GM18508 (cell line): ENCODE results near the gene BARHL1.

Source experiments
- ATAC-seq: cut with Tn5 transposase; IDR thresholded peaks from one replicate; pipeline ENCODE4 v1.9.1; 2021; ENCODE audit warnings: moderate number of reproducible peaks; ENCODE audit not compliant: insufficient read depth, unreplicated experiment

The BARHL1 gene

DNA sequence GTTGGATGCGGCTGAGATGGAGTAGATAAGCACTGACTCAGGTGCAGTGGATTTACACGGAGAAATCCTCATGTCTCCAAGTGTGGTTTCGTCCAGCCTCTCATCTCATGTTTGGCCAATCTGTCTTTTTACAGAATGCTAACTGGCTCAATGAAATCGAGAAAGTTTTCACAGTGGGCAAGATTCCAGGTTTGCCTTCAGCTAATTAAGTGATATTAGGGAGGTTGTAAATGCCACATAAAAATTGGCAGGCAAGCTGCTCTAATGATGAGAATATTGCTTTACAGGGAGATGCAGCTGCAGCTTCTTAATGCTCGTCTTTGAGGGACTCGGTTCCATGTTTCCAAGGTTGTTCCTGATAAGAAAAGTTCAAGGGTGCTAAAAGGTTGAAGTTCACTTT lies 23.7 kb downstream of the BARHL1 start:
- no peak for ATAC-seq

DNA sequence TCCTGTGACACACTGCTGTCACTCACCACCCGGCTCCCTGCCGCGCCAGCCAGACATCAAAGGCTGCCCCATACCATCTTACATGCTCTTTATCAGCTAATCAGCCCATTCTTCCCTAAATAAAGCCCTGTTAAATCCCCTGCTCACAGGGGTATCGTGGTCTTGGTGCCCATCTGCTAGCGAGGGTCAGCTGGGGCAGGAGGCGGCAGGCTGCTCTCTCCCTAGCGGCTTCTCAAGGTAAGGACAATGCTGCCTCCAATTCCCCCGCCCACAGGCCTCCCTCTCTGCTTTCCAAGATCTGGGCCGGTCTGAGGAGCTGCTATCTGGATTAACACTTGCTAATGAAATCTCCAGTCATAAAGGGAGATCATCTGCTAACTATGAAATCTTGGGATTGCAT lies 26.8 kb downstream of the BARHL1 start:
- ATAC-seq, result no peak

DNA sequence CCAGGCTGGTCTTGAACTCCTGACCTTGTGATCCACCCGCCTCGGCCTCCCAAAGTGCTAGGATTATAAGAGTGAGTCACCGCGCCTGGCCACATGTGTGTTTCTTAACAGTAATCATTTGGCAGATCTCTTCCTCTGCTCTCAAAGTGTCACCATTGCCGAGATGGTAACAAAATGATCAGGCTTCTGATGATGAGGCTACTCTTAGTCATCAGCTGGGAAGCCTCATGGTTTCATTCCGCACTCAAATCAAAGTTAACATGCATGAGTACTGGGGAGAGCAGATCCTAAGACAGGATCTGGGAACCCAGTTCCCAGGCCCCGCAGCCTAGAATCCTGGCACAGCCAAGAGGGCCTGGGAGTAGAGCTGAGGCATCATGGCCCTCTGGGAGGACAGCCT lies 27.4 kb downstream of the BARHL1 start:
- no peak for ATAC-seq

DNA sequence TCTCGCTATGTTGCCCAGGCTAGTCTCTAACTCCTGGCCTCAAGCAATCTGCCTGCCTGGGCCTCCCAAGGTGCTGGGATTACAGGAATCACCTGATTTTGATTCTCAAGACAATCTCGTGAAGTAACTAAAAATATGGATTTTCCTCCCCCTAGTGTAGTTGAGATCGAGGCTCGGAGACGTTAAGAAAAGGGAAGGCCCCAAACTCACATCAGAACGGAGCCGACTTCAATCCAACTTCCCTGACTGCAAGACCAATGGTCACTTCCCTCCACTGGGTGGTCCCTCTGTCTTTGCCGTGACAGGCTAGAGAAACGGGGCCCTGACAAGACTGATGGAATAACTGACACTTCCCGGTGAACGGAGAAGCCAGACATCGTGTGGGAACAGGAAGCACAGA lies 28.3 kb downstream of the BARHL1 start:
- ATAC-seq, result no peak

DNA sequence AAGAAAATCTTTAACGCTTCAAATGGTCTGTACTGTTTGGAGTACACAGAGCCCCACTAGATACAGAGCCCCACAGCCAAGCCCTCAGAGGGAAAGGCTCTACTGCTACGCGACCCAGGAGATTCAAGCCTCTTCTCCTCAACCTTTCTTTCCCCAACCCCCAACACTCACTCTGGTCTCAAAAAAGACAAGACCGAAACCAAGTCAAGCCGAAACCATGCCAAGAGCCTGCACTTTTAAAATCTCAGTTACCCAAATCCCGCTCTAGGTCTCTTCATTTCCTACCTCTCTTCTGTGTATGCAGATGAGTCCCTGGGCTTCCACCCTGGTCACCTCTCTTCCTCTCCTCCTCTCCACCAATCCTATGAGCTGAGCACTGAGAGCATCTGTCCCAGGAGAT lies 31.9 kb downstream of the BARHL1 start:
- no peak for ATAC-seq

DNA sequence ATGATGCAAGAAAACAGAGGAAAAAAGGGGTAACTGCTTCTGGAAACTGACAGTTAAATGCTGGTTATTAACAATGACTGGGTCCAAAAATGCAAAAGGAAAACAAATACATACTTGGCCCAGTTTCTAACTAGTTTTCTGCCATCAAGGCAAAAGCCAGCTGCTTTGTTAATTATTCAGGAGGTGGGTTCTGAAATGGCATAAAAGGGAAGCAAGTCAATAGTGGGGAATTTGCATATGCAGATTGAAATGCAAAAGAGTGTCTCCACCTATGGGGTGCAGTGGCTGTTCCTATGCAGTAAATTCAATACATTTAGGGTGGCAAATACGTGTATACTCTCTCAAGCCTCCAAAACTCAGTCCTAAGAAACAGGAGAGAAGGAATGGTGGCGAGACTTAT lies 33.4 kb downstream of the BARHL1 start:
- ATAC-seq, result no peak

DNA sequence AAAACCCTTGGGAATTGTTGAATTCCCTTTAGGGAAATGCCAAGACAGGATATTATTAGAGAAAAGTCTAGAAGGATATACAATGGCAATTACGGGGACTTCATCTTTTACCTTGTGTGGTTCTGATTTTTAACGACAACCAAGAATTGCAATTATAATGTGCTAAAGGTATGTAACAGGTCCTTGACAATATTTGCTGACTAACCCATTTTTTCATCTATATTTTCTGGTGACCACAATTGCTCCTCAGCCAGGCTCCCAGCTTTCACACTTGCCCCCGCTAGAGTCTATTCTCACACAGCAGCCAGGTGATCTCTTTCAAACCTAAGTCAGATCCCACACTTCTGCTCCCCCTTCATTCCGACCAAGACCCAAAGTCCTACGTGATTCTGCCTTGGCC lies 34.3 kb downstream of the BARHL1 start:
- no peak for ATAC-seq

DNA sequence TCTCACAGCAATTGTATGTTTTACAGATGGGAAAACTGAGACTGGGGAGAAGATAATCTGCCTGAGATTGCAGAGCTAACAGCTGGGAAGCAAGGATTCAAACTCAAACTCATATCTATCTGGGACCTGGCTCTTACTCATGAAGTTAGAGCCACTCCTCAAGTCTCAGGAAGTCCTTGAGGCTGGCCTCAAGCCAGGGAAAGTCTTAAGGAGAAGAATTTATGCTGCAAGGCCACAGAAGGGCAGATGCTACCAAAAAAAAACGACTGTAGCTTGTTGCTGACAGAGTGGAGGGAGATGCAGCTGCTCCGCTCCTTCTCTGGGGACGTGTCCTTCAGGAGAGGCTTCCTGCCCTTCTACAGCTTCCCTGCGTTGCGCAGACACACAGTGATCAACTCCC lies 39.8 kb downstream of the BARHL1 start:
- no peak for ATAC-seq

DNA sequence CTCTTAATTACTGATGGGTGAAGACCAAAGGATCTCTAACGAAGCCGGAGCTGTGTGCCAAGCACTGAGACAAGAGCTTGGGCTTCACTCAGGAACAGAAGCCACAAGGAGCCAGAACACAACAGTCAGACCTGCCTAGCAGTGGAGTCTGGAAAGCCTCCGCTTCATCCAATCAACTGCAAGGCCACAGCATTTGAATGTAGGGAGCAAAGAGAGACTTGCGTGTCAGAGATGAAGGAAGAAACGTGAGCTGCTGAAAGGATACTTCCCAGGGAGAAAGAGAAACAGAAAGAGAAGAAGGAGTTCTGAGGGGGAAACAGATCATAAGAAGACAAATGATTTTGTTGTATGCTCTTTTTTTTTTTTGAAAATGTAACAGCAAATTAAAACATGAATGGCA lies 43.9 kb downstream of the BARHL1 start:
- ATAC-seq, result no peak

DNA sequence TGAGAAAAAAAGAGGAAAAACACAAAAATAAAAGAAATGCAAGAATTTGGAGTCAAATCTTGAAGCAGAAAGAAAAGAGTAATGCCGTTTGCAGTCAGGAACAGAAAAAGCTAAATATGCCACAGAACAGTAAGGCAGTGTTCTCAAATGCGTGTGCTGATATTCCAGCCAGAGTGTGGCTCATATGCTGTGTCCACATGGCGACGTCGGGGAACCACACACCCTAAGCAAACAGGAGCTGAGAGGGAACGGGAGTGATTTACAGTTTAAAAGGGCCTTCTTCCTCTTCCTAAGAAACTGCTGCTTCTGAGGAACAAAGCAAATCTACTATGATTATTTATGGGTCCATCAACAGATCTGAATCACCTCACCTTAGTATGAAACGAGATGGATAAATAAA lies 44.7 kb downstream of the BARHL1 start:
- ATAC-seq, result no peak

DNA sequence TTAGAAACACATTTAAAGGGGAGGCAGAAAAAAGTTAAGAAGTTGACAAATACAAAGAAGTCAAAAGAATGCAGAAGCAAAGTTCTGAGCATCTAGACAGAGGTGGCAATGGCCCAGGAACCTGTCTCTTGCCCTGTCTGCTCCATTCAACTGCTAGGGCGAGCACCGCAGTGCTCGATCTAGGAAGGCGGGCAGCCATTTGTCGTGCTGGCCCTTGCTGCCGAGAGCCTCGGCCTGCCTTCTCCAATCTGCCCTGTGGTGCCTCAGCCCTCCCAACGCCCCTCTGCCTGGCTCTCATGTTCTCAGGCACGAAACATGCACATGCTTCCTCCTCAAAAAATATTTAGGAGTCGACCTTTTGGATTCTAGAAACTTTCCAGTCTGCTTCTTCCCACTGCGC lies 45.2 kb downstream of the BARHL1 start:
- no peak for ATAC-seq

DNA sequence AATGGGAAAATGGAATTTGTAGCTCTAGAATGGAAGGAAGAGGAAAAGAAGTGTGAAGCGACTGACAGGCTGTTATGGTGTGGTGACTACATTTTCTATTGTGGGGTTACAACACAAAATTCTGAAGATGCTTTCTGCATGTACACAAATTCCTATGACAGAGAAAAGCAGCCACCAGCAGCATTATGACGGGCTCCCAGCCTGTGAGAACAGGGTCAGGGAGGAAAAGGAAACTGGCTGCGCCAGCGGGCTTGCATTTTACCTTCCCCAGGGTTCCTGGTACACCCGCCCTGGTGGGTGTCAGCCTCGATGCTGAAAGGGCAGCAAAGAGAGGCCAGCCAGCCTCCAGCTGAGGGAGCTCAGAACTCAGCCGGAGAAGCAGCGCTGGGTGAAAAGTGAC lies 46.3 kb downstream of the BARHL1 start:
- no peak for ATAC-seq

DNA sequence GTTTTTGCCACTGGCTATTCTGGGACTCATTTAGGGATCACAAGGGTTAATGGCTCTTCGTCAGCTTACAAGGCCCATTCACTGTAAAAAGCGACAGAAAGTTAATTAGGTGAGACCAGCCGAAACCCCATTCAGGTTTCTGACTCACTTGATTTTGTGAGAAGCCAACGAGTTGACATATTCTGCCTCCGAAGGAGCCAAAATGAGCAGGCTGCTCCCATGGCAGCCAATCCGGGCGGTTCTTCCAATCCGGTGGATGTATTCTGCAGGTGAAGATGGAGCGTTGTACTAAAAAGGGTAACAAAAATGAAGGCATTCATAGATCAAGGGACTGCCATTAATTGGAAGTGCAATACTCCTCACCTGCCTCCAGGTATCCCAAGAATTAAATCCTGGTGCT lies 47.7 kb downstream of the BARHL1 start:
- no peak for ATAC-seq

DNA sequence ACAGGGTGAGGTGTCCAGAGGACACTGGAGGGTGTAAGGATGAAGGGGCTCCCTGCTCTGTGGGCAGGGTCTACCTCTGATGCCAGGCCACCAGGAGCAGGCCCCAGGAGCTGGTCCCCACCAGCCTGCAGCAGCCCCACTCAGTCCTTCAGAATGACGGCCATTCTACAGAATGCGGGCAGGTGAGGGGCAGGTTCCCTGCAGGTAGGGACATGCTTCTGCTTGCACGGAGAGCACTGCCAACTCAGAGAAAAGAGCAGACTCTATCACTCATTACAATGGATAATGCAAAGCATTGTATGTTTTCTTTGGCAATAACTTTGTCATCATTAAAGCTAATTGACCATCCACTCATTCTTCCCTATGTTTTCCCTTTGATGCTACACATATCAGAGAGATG lies 48.4 kb downstream of the BARHL1 start:
- ATAC-seq, result no peak

DNA sequence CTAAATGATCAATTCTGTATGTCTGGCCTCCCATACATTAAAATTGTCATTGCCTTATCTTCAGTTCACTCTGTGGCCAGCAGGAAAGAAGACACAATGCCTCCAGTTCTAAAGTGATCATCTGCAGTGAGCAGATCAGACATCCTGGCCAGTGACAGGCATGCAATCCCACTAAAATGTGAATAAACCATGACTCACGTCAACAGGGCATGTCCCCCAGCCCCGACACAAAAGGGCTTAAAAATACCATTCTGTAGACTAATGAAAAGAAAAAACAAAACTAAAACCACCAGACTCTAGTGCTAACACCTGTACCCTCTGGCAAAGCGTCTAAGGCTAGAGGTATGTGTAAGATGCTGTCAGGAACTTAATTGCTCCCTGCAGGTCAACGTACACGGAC lies 48.9 kb downstream of the BARHL1 start:
- ATAC-seq, result no peak

DNA sequence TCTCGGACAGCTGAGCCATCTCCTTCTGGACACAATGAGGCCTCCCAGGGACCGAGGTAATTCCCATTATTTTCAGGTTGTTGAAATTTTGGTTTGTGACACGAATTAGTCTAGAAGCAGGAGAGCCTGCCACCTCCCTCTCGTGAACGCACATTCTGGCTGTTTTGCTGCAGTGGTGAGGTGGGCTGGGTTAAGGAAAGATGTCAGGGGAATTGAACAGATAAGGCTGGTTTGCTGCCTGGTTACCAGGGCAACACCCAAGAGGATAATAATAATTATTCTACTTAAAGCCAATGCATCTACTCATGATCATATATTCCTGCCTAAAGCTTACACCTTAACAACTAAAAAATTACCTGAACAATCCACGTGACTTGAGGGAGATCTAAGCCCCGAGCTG lies 49.3 kb downstream of the BARHL1 start:
- no peak for ATAC-seq

DNA sequence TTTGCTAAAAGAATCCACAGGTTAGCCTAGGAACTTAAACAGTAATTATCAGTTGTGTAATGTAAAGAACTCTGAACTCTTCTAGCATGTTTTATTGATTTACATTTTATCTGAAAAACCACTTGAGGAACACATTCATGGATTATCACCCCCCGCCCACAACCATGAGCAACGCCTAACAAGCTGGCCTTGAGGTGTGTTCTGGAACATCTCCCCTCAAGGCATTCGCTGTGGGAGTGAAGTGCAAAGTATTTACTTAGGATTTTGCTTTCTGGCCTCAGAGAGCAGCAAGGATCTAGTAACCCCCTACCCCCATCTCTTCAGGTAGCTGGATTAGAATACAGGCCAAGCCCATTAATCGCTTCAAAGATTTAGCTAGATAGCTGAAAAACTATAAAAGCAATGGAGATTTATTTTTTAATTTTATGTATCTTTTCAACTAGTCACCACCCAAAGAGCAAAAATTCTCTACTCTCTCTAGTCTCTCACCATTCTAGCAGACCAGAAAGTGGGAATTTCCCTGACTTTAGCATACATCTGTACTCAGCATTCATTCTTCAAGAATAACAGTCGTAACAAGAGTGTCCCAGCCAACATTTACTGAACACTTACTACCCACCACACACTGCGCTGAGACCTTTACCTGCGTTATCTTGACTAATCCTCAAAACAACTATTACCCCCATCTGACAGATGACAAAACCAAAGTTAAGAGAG lies 50.2 kb downstream of the BARHL1 start:
- no peak for ATAC-seq

DNA sequence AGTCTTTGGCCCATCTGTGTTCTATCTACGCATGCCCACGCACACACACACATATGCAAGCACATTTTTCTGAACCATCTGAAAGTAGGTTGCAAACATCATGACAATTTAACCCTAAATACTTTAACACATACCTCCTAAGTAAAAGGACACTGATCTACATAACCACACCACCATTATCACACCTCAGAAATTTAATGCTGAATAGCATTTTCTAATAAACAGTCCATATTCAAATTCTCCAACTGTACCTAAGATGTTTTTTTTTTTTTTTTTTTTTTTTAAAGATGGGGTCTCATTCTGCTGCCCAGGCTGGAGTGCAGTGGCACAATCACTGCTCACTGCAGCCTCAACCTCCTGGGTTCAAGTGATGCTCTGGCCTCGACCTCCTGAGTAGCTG lies 51.9 kb downstream of the BARHL1 start:
- ATAC-seq, result no peak

DNA sequence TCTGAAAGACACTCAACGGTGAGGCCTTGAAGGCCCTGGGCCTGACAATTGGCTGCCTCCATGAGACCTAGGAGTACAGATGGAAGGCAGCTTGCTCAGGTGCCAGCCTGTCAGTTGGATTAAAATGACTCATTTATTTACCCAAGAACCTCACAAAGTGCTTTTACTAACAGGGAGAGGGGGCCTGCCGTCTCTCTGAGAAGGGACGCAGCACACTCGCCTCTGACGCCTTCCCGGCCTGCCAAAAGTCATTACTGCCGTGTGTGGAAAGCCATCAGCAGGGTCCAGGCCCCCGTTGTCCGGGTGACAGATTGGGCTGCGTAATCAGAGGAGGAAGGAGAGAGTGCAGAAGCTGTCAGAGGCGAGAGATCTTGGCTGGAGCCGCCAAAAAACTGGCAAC lies 54.9 kb downstream of the BARHL1 start:
- ATAC-seq, result no peak

DNA sequence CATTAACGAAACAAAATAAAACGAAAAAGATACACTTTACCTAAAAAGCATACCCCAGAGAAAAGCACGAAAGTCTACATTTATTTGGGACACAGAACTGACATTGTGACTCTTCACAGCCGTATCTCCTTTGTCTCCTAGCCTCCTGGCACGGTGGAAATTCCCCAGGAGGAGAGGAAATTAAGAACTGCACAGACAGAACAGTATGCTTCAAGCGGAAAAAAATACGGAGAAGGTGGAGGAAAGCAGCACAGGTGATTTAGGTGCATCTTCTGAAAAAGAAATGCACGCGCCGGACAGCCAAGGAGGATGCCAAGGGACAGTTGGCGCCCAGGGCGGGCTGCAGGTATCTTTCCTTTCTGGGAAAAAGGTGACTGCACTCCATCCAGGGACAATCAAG lies 55.4 kb downstream of the BARHL1 start:
- ATAC-seq, result no peak

DNA sequence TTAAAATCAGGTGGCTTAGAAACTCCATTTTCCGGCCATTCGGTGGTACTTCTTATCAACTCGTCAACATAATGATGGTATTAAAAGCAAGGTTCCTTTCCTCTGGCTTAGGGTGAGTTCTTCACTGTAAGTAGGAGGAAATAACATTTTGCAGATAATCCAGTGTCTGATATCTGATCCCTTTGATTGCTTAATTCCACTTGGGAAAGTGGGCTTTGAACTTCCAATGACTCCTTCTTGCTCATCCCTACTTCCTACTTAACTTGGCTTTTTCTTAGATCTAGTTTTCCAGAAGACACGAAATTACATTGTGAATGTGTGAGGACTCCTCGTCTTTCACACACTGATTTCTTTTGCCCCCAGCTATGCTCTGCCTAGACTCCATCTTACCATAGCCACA lies 55.8 kb downstream of the BARHL1 start:
- ATAC-seq, result no peak

DNA sequence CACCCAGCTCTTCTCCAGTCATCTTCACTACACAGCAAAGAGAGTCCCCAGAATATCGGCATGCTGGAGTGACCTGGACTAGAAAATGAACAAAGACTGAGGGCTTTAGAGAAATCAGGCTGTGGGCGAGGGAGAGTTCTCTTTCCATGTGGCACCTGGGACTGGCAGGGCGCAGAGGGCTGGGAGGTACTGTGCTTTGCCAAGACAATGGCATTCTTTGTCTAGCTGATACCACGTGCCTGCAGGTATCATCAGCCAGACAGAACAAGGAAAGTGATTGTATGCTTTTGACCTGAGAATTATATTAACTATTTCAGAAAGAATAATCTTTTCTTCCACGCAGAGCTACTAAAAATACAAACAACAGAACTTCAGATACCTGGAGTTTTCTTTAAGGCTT lies 56.9 kb downstream of the BARHL1 start:
- no peak for ATAC-seq
